Nephron progenitor cell (in vitro differentiated cells): Measurements from ENCODE around the gene GRHL1.

Source experiments
- DNase-seq: peaks from one replicate; pipeline ENCODE4 v3.0.0; 2021
- H3K27ac Mint-ChIP-seq: 2 replicates; pipeline ENCODE4 v1.8.0; 2021; ENCODE audit warnings: mild to moderate bottlenecking, moderate library complexity, mixed read lengths
- H3K27me3 Mint-ChIP-seq: 2 replicates; pipeline ENCODE4 v1.8.0; 2021; ENCODE audit warnings: mild to moderate bottlenecking, low read depth, mixed read lengths; ENCODE audit not compliant: poor library complexity
- H3K36me3 Mint-ChIP-seq: 2 replicates; pipeline ENCODE4 v1.8.0; 2021; ENCODE audit warnings: low read depth, mixed read lengths
- H3K4me1 Mint-ChIP-seq: 2 replicates; pipeline ENCODE4 v1.8.0; 2021; ENCODE audit warnings: mixed read lengths
- H3K4me3 Mint-ChIP-seq: 2 replicates; pipeline ENCODE4 v1.8.0; 2021; ENCODE audit warnings: mild to moderate bottlenecking, moderate library complexity, mixed read lengths
- H3K9me3 Mint-ChIP-seq: 2 replicates; pipeline ENCODE4 v1.8.0; 2021; ENCODE audit warnings: mild to moderate bottlenecking, moderate library complexity, mixed read lengths
- CTCF ChIP-seq: fragments of 200-600 bp; sonication (generic); IDR thresholded peaks from 2 replicates; pipeline ENCODE4 v1.5.0; 2021; ENCODE audit warnings: antibody characterized with exemption

GRHL1 gene

GRCh38 chr2:10022966-10023662 lies 71.6 kb downstream of the GRHL1 start:
- TF ChIP-seq CTCF = no peak
- no peaks in the 10 kb centered on the region for H3K4me1 Mint-ChIP-seq
- no peak for DNase-seq
- H3K27me3 Mint-ChIP-seq = peaks cover 13% of the 10 kb centered on the region
- no peak overlapping the region for H3K27ac Mint-ChIP-seq
- peaks cover 6% of the 10 kb centered on the region for H3K9me3 Mint-ChIP-seq
- no peaks in the 10 kb centered on the region for H3K36me3 Mint-ChIP-seq
- no peak overlapping the region for H3K4me3 Mint-ChIP-seq

- no peak for TF ChIP-seq CTCF
- Mint-ChIP-seq H3K27me3 (no peaks in the 10 kb centered on the region), H3K9me3 (peaks cover 6% of the 10 kb centered on the region), H3K27ac (no peak overlapping the region), H3K4me1 (peaks cover 29% of the 10 kb centered on the region), H3K4me3 (no peak overlapping the region), H3K36me3 (no peaks in the 10 kb centered on the region)
- no peak for DNase-seq
These were observed 75.6 kb downstream of the GRHL1 start for GRCh38 chr2:10026940-10027569.

GRCh38 chr2:10027660-10028330 lies 76.3 kb downstream of the GRHL1 start:
- no peaks in the 10 kb centered on the region for H3K27me3 Mint-ChIP-seq
- H3K27ac Mint-ChIP-seq = no peak overlapping the region
- no peak for TF ChIP-seq CTCF
- no peak for DNase-seq
- peaks cover 6% of the 10 kb centered on the region for H3K9me3 Mint-ChIP-seq
- peaks cover 29% of the 10 kb centered on the region for H3K4me1 Mint-ChIP-seq
- H3K36me3 Mint-ChIP-seq = no peaks in the 10 kb centered on the region
- H3K4me3 Mint-ChIP-seq = no peak overlapping the region

- Mint-ChIP-seq H3K9me3 (peaks cover 6% of the 10 kb centered on the region), H3K4me1 (peaks cover 29% of the 10 kb centered on the region), H3K4me3 (no peak overlapping the region), H3K27ac (no peak overlapping the region), H3K36me3 (no peaks in the 10 kb centered on the region), H3K27me3 (no peaks in the 10 kb centered on the region)
- no peak for TF ChIP-seq CTCF
- no peak for DNase-seq
These were observed 77.0 kb downstream of the GRHL1 start for GRCh38 chr2:10028407-10028987.

- Mint-ChIP-seq H3K9me3 (peaks cover 6% of the 10 kb centered on the region), H3K27me3 (no peaks in the 10 kb centered on the region), H3K4me3 (no peak overlapping the region), H3K27ac (no peak overlapping the region), H3K4me1 (peaks cover 29% of the 10 kb centered on the region), H3K36me3 (no peaks in the 10 kb centered on the region)
- peak; percentile 38 for DNase-seq
- no peak for TF ChIP-seq CTCF
These were observed 77.7 kb downstream of the GRHL1 start for GRCh38 chr2:10028988-10029874.
